ENCODE results near the gene EIF4G1.

EIF4G1 gene

DNA sequence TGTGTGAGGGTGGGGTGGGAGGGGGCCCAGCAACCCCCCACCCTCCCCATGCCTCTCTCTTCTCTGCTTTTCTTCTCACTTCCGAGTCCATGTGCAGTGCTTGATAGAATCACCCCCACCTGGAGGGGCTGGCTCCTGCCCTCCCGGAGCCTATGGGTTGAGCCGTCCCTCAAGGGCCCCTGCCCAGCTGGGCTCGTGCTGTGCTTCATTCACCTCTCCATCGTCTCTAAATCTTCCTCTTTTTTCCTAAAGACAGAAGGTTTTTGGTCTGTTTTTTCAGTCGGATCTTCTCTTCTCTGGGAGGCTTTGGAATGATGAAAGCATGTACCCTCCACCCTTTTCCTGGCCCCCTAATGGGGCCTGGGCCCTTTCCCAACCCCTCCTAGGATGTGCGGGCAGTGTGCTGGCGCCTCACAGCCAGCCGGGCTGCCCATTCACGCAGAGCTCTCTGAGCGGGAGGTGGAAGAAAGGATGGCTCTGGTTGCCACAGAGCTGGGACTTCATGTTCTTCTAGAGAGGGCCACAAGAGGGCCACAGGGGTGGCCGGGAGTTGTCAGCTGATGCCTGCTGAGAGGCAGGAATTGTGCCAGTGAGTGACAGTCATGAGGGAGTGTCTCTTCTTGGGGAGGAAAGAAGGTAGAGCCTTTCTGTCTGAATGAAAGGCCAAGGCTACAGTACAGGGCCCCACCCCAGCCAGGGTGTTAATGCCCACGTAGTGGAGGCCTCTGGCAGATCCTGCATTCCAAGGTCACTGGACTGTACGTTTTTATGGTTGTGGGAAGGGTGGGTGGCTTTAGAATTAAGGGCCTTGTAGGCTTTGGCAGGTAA lies 31.1 kb downstream of the EIF4G1 start:
- no peaks in the 10 kb centered on the region for H3K9me3 Mint-ChIP-seq
- no peak overlapping the region for H3K4me3 Mint-ChIP-seq
- DNase-seq (ENCODE audit: low spot score in 2 of 2) = no peak
- H3K27me3 Mint-ChIP-seq = no peaks in the 10 kb centered on the region
- no peaks in the 10 kb centered on the region for H3K4me1 Mint-ChIP-seq
- H3K36me3 Mint-ChIP-seq = peaks cover 10% of the 10 kb centered on the region
- ATAC-seq (ENCODE audit: low read depth) = peak; percentile 35
- H3K27ac Mint-ChIP-seq = no peak overlapping the region

GRCh38 chr3:184346480-184347190 lies 32.2 kb downstream of the EIF4G1 start:
- DNase-seq (ENCODE audit: low spot score in 2 of 2) (no peak), ATAC-seq (ENCODE audit: low read depth) (no peak)
- Mint-ChIP-seq H3K9me3 (no peaks in the 10 kb centered on the region), H3K4me3 (no peak overlapping the region), H3K27me3 (no peaks in the 10 kb centered on the region), H3K27ac (no peak overlapping the region), H3K4me1 (no peaks in the 10 kb centered on the region), H3K36me3 (peaks cover 10% of the 10 kb centered on the region)

GRCh38 chr3:184347321-184348056 lies 33.1 kb downstream of the EIF4G1 start:
- DNase-seq (ENCODE audit: low spot score in 2 of 2) (no peak), ATAC-seq (ENCODE audit: low read depth) (no peak)
- Mint-ChIP-seq H3K9me3 (no peaks in the 10 kb centered on the region), H3K27me3 (no peaks in the 10 kb centered on the region), H3K36me3 (peaks cover 7% of the 10 kb centered on the region), H3K4me3 (no peak overlapping the region), H3K27ac (no peak overlapping the region), H3K4me1 (no peaks in the 10 kb centered on the region)

- Mint-ChIP-seq H3K9me3 (no peaks in the 10 kb centered on the region), H3K4me1 (no peaks in the 10 kb centered on the region), H3K4me3 (no peak overlapping the region), H3K27me3 (no peaks in the 10 kb centered on the region), H3K27ac (no peak overlapping the region), H3K36me3 (peaks cover 4% of the 10 kb centered on the region)
- ATAC-seq (ENCODE audit: low read depth) = no peak
- no peak for DNase-seq (ENCODE audit: low spot score in 2 of 2)
These were observed 33.6 kb downstream of the EIF4G1 start for GRCh38 chr3:184348057-184348382.

GRCh38 chr3:184349563-184350470 lies 35.4 kb downstream of the EIF4G1 start:
- no peaks in the 10 kb centered on the region for H3K9me3 Mint-ChIP-seq
- H3K4me3 Mint-ChIP-seq = no peak overlapping the region
- ATAC-seq (ENCODE audit: low read depth) (no peak), DNase-seq (ENCODE audit: low spot score in 2 of 2) (no peak)
- H3K36me3 Mint-ChIP-seq = peaks cover 4% of the 10 kb centered on the region
- peaks cover 2% of the 10 kb centered on the region for H3K4me1 Mint-ChIP-seq
- H3K27ac Mint-ChIP-seq = no peak overlapping the region
- no peaks in the 10 kb centered on the region for H3K27me3 Mint-ChIP-seq

DNA sequence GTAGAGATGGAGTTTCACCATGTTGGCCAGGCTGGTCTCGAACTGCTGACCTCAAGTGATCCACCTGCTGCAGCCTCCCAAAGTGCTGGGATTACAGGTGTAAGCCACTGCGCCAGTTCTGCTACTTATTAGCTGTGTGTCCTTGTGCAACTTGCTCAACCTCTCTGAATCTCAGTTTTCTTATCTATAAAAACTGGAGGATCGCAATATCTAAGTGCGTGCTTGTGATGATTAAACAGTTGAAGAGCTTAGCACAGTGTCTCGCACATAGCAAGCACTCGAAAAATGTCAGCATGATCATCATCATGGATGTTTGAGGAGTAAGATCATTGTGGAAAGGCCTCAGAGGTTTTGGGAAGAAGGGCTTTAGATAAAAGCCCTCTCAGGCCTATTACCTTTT lies 36.2 kb downstream of the EIF4G1 start:
- H3K27ac Mint-ChIP-seq = no peak overlapping the region
- H3K9me3 Mint-ChIP-seq = no peaks in the 10 kb centered on the region
- ATAC-seq (ENCODE audit: low read depth) = no peak
- no peaks in the 10 kb centered on the region for H3K27me3 Mint-ChIP-seq
- no peak for DNase-seq (ENCODE audit: low spot score in 2 of 2)
- no peak overlapping the region for H3K4me3 Mint-ChIP-seq
- peaks cover 2% of the 10 kb centered on the region for H3K4me1 Mint-ChIP-seq
- H3K36me3 Mint-ChIP-seq = peaks cover under 1% of the 10 kb centered on the region

- ATAC-seq (ENCODE audit: low read depth) (no peak), DNase-seq (ENCODE audit: low spot score in 2 of 2) (no peak)
- no peak overlapping the region for H3K27ac Mint-ChIP-seq
- H3K4me1 Mint-ChIP-seq = peaks cover 2% of the 10 kb centered on the region
- no peaks in the 10 kb centered on the region for H3K9me3 Mint-ChIP-seq
- no peaks in the 10 kb centered on the region for H3K27me3 Mint-ChIP-seq
- H3K36me3 Mint-ChIP-seq = no peaks in the 10 kb centered on the region
- no peak overlapping the region for H3K4me3 Mint-ChIP-seq
These were observed 37.2 kb downstream of the EIF4G1 start for GRCh38 chr3:184351511-184352148.

DNA sequence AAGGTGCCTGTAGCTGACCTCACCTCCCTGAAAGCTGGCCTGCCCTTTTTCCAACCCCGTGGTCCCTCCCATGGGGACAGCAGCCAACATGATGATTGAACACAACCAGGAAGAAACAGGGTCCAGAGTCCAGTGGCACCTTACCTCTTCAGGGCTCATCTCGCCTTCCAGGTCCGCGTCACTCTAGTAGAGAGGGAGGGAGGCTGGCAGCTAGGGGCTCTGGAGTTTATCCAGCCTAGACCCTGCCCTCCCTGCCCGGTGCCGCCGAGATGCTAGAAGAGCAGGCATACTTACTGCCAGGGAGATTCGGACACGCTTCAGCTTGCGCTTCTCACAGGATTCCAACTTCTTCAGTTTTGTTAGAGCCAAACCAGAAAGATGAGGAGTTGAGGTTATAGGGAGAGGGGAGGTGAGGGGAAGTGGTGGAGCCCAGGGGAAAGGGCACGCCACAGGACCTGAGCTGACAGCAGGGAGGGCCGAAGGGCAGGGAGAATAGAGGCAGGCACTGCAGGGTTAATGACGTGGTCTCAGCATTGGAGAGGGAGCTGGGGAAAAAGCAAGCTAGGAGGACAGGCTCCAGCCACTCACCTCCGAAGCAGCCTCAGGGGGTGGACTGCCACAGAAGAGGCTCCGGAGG lies 37.9 kb downstream of the EIF4G1 start:
- H3K36me3 Mint-ChIP-seq = no peaks in the 10 kb centered on the region
- H3K4me1 Mint-ChIP-seq = peaks cover 2% of the 10 kb centered on the region
- H3K27me3 Mint-ChIP-seq = no peaks in the 10 kb centered on the region
- DNase-seq (ENCODE audit: low spot score in 2 of 2) = no peak
- H3K27ac Mint-ChIP-seq = no peak overlapping the region
- no peak overlapping the region for H3K4me3 Mint-ChIP-seq
- no peak for ATAC-seq (ENCODE audit: low read depth)
- no peaks in the 10 kb centered on the region for H3K9me3 Mint-ChIP-seq

DNA sequence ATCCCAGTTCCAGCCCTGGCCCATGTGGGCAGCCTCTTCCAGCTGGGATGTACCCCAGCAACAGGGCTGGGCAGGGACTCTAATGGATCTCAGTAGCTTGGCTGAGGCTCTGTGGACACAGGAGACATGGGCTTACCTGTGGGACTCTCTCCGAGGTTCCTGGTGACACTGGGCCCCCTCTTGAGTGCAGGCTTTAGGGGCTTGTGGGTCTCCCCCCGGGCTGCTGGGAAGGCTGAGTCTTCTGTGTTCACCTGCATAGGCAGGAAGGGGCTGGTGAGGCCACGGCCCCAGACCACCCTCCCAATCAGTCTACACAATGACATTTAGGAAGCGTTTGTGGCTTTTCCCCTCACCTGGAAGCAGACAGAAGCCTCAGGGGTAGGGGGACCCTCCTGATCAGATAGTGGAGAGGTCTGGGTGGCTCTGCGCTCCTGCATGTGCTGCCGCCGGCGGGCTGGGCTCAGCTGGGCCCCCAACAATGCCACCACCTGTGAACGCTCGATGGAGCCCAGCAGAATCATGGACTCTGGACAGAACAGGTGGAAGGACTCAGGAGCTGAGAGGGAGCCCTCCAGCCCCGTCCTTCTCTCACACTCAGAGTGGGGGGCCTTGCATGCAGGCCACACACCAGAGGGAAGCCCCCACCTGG lies 38.6 kb downstream of the EIF4G1 start:
- peaks cover 2% of the 10 kb centered on the region for H3K4me1 Mint-ChIP-seq
- no peak for DNase-seq (ENCODE audit: low spot score in 2 of 2)
- no peak for ATAC-seq (ENCODE audit: low read depth)
- no peaks in the 10 kb centered on the region for H3K27me3 Mint-ChIP-seq
- no peaks in the 10 kb centered on the region for H3K36me3 Mint-ChIP-seq
- no peaks in the 10 kb centered on the region for H3K9me3 Mint-ChIP-seq
- no peak overlapping the region for H3K27ac Mint-ChIP-seq
- no peak overlapping the region for H3K4me3 Mint-ChIP-seq

DNA sequence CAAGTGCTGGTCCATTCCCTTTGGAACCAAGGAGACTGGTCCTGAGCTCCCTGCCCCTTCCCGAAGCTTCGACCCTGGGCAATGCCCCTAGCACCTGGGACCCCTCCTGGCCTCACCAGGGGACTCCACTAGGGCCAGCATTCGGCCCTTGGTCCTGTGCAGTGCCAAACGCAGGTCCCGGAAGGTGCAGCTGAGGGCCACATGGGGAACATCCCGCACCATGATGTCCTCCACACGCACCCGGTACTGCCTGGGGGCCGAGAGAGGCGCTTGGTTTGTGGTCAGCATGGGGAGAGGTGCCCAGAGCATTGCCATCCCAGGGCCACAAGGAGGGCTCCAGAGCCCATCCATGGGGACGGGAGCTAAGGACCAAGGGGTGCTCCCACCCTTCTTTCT lies 39.1 kb downstream of the EIF4G1 start:
- peaks cover 2% of the 10 kb centered on the region for H3K4me1 Mint-ChIP-seq
- H3K4me3 Mint-ChIP-seq = no peak overlapping the region
- H3K27me3 Mint-ChIP-seq = no peaks in the 10 kb centered on the region
- no peak for DNase-seq (ENCODE audit: low spot score in 2 of 2)
- no peak overlapping the region for H3K27ac Mint-ChIP-seq
- no peak for ATAC-seq (ENCODE audit: low read depth)
- no peaks in the 10 kb centered on the region for H3K36me3 Mint-ChIP-seq
- H3K9me3 Mint-ChIP-seq = no peaks in the 10 kb centered on the region

DNA sequence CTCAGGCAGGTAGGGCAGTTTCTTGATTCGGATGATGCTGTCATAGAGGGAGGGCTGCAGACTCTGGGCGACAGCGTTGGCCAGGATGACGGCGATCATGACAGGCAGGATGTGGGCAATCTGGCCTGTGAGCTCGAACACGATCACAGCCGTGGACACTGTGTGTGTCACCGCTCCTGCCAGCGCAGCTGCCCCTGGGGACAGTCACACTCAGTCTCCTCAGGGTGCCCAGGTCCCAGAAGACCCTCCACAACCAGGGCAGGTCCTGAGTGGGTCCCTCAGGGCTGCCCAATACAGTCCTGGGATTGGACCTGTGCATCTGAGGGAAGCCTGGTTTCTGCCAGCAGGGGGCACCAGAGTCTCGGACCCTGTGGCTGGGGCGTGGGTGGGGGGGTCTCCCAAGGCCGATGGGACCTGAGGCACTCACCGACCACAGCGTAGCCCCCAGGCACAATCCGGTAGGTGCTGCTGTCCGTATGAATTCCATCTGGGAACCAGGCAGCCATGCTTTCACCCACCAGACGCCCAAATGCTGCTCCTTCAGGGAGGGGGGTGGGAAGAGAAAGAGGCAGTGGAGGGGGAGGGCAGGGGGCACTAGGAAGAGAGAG lies 39.8 kb downstream of the EIF4G1 start:
- H3K36me3 Mint-ChIP-seq = no peaks in the 10 kb centered on the region
- no peak overlapping the region for H3K4me3 Mint-ChIP-seq
- DNase-seq (ENCODE audit: low spot score in 2 of 2) (peak; percentile 55 to 61), ATAC-seq (ENCODE audit: low read depth) (peak; percentile 84)
- no peak overlapping the region for H3K27ac Mint-ChIP-seq
- H3K9me3 Mint-ChIP-seq = no peaks in the 10 kb centered on the region
- H3K4me1 Mint-ChIP-seq = peaks cover 2% of the 10 kb centered on the region
- H3K27me3 Mint-ChIP-seq = no peaks in the 10 kb centered on the region

DNA sequence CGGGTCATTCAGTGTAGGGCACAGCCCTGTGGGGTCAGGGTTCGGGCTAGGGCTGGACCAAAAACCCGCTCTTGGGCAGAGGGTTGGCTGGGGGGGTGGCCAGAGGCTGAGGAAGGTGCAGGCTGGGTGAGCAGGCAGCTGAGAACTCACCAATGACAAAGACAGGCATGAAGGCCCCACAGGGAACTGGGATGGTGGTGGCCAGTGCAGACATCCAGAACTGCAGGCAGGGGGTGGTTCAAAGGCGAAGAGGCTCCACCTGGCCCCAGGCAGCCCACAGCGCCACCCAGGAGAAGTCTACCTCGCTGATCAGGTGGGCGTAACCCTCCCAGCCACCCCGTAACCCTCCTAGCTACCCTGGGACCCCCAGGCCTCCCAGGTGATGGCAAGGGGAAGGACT lies 40.3 kb downstream of the EIF4G1 start:
- Mint-ChIP-seq H3K4me3 (no peak overlapping the region), H3K36me3 (no peaks in the 10 kb centered on the region), H3K9me3 (no peaks in the 10 kb centered on the region), H3K4me1 (peaks cover 2% of the 10 kb centered on the region), H3K27ac (no peak overlapping the region), H3K27me3 (no peaks in the 10 kb centered on the region)
- ATAC-seq (ENCODE audit: low read depth) = no peak
- no peak for DNase-seq (ENCODE audit: low spot score in 2 of 2)

Measured in memory B cell (primary cell).